HG02970 (cell line): Measurements from ENCODE around the gene CHST15.

Experiments
- ATAC-seq: cut with Tn5 transposase; IDR thresholded peaks from one replicate; pipeline ENCODE4 v1.9.1; 2021; ENCODE audit warnings: mild to moderate bottlenecking, moderate library complexity, moderate number of reproducible peaks; ENCODE audit not compliant: unreplicated experiment, low FRiP score

The CHST15 gene

DNA sequence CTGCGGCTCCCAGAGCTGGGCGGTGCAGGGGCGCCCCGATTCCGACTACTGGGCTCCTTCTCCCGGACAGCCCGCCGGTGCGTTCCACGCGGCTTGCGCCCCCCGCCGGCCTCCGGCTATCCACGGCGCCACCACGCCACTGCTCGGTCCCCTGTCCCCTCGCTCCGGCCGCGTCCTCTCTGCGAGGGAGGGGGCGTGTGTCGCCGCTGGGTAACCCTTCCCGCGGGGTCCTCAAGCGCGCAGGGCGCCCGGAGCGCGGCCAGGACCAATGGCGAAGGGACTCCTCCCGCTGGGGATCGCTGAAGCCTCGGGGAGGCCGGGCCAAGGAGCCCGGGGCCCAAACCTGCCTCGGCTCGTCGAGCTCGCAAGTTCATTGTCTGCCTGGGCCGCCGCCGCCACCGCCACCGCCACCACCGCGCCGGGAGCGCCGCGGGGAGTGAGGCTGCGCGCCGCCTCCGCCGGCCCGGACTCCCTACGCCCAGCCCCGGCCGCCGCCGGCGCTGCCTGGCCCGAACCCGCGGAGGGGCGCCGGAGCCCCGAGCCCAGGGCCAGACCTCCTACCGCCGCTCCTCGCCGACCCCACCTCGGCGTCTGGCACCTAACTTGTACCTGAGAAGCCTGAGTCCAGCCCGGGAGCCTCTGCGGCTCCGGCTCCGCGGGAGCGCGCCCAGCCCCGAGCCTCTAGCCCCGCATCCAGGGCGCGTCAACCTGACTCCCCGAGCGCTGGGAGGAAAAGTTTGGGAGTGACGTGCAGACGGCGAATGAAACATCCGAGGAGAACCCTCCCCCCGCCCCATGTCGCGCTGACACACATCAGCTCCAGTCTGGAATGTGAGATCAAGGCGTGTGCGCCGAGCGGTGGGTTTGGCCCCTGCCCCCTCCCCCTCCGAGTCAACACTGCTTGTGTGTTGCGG is at the start of gene CHST15:
Gene CHST15 (minus strand): TSS at position 739 of the 914 bp plus-strand sequence. CDS start 47,386 bp downstream, outside the sequence.
- no peak for ATAC-seq

- no peak for ATAC-seq
These were observed 49.6 kb upstream of the CHST15 start for GRCh38 chr10:124142960-124143359.

DNA sequence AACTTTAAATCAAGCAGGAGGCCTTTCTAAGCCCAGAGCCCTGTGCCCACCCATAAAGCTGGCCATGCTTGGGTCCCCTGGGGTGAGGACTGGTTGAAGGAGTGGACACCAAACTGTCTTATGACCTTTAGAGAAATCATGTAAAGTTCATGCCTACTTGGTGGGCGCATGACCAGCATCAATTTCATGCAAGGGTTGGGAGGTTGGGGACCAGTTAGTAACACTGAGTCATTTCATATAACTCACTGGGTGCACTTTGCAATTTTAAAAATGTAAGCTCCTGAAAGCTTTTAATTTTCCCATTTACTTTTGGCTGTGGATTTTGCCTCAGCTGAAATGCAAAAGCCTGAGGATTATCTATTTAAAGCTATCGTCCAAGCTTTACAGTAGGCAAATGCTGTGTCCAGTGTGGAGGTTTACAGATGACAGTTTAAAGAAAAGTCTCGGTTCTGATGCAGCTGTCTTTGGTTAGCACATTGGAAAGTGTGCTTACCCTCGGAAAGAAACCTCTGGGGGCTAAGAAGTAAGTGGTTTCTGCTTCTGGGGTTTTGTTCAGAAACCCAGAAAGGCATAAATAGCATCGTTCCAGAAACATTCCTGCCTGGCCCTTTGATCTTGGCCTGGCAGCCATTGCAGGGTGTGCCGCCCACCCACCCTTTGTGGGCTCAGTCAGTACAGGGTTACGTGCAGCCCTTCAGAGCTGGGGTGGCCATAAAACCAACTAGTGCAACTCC is 48.8 kb upstream of the CHST15 start:
- ATAC-seq, result no peak

DNA sequence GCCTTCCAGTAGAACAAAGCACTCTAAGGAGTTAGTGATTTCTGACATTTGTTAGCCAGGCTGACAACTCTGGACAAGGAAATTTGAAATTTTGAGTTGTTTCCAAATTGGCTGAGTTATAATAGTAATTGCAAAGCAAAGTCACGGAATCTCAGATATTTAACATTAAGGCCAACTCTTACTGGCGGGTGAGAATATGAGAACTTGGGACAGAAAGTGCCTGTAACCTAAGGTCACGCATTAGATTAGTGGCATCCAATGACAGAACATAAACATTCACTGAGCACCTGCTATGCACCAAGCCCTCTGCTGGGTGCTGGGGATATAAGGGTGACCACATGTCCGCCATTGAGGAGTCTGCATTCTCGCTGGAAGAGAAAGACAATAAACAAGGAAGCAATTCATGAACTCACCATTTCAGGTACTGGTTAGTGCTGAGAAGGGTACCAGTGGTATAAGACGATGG is 45.5 kb upstream of the CHST15 start:
- ATAC-seq, result no peak

DNA sequence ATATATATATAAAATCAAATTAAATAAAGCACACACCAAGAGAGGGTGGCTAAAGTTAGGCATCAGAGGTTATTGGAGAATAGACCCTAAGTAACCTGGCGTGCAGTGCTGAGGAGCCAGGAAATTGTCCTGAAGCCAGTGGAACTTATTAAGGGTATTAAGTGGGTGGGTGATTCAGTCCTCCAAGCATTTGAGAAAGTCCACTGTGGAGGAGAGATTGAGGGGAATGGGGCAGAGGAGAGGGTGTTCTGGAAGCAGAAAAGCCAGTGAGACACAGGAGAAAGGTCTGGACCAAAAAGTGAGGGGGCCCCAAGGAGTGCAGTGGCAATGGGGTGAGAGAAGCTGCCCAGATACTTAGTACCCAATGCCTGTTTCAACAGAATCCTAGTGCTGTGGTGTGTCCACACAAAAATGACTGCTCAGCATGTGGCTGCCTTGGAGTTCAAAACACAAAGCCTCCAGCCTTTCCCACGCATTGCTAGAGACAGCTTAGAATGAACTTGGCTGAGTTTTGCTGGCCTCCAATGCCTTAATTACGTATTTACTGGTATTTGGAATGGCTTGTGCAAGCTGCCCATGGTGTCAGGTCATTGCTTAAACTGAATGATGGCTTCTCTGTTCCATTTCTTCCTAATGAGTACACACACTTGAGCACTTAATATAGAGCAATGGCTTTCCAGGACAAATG is 44.9 kb upstream of the CHST15 start:
- ATAC-seq, result no peak

DNA sequence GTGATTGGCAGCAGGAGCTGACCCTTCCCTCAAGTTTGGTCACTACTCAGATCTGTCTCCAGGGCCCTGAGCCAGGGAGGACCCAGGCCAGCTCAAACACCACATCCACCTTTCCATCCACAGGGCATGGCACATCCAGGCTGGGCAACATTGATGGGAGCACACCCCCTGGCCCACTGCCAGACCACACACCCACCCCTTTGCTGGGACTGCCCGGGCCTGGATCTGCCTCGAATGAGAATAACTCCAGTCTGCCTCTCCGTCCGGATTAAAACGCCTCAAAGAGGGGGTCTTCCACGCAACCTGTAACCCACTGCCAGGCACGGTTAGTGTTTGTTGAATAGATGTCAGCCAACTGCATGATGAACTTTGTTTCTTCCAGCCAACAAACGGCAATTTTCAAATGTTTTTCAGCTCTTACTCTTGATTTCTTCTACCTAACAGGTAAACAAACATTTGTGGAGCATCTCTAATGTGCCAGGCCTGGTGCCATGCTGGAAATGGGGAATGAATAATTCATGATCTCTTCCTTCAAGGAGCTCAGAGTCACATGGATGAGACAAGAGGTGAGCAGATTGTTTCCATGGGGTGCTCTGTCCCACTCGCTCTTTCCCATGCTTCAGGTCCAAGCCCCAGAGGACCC is 41.0 kb upstream of the CHST15 start:
- ATAC-seq, result no peak

- no peak for ATAC-seq
These were observed 39.5 kb upstream of the CHST15 start for GRCh38 chr10:124132876-124133275.

- no peak for ATAC-seq
These were observed 38.9 kb upstream of the CHST15 start for GRCh38 chr10:124132306-124132705.

DNA sequence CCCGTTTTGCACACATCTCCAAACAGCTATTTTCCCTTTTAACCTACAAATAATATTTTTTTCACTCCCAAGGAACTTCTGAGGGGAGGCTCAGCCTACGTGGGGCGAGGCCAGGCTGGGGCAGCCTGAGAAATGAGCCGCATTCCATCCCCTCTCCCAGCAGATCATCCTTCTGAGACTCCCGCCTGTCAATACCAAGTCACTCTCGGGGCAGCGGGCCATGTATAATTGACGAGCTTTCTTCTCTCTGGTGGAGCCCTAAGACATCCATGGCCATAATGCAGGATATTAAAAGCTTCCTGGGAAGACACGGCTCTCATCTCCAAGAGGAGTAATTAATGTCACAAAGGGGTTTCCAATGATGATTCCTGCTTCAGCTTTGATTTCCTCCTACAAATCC is 37.8 kb upstream of the CHST15 start:
- no peak for ATAC-seq

GRCh38 chr10:124130198-124130900 is 37.0 kb upstream of the CHST15 start:
- ATAC-seq, result no peak

DNA sequence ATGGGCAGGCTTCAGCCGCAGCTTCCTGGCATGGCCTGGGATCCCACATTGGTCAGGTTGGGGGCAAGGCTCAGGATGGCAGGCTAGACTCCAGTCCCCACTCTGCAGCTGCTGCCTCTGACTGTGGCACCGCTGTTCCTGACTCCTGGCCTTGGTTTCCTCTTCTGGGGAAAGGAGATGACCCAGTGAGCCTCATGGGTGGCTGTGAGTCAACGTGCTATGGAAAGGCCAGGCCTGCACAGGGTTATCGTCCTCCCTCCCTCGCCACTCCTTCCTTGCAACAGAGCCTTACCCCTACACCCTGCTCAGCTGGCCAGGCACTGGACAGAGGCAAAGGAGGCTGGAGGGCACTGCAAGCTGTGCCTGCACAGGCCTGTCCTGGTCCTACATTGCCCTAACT is 36.1 kb upstream of the CHST15 start:
- no peak for ATAC-seq

DNA sequence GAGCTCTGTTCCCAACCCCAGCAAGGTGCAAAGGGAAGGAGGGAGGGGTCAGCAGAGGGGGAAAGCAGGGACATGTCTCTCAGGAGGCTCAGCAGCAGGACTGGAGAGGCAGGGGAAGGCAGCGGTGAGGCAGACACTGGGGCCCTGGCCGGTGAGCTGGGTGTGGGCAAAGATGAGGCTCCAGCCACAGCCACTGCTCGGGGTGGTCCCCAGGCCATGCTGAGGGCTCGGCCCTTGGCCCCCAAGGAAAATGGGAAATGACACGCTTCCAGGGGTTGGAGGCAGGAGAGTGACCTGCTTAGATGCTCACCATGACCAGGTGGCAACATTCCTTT is 35.4 kb upstream of the CHST15 start:
- ATAC-seq, result no peak

- ATAC-seq, result no peak
These were observed 34.8 kb upstream of the CHST15 start for GRCh38 chr10:124127965-124128810.

DNA sequence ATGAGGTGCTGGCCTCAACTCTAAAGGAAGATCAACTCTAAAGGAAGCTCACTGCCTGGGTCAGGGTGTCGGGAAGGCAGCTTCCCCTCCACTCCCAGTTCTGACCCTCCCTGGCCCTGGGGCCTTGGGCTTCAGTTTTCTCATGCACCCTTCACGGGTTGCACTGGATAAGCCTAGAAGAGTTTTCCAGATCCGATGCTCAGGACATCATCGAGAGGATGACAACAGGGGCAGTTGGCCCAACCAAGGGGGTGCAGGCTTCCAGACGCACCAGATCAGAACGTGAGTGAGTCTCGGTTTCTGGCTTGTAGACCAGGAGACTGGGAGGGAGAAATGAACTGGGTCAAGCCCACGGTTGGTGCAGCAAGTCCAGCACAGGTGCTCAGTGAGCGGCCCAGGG is 34.2 kb upstream of the CHST15 start:
- no peak for ATAC-seq

- ATAC-seq, result no peak
These were observed 33.6 kb upstream of the CHST15 start for GRCh38 chr10:124126983-124127385.

DNA sequence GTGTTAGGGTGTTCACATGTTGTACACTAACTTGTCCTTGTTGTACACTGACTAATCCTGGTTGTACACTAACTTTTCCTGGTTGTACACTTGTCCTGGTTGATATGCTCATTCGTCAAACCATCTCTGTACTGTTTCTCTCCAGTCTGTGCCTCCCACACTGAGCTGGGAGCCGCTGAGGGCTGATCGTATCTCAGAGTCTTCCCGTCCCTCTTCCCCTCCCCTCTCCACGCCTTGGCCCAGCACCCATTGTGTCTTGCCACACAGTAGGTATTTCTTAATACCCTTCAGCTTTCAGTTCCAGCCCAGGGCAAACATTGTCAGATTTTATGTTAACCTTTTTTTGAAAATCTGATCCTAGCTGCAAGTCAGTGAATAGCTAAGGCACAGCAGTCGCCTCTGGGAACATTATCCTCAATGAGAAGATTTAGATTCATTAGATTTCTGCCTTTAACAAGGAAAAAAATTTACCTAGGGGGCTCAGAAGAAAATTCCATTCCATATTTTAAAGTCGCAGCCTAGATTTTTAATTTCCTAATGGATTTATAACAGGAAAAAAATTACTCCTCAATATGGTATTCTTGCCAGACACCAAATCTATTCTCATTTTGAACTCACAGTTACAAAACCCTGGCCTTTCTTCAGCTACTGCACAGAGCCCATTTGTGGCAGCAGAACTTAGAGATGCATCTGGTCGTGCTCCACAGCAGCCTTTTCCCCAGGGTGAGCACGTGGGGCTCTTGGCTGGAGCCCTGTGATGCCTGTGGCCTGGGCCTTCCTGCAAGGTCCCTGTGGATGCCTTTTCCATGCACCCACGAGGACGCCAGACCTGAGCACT is 33.0 kb upstream of the CHST15 start:
- no peak for ATAC-seq

GRCh38 chr10:124125305-124126116 is 32.1 kb upstream of the CHST15 start:
- ATAC-seq, result no peak
